SJCRH30 (cell line): Measurements from ENCODE around the gene TOM1. TPM values are rescaled to one million over a fixed set of nuclear protein-coding genes. Genes with fewer than 3 reads are reported as not detected.

Source experiments
- DNase-seq, 2 experiments: peaks; one replicate each; pipeline ENCODE4 v3.0.0-alpha.2; 2015 to 2020
- H3K27ac ChIP-seq: fragments of 250-450 bp; sonication (Bioruptor Pico); 2 replicates; pipeline ENCODE4 v1.5.1; 2020; ENCODE audit warnings: mild to moderate bottlenecking, moderate library complexity
- H3K27me3 ChIP-seq: fragments of 250-450 bp; sonication (Bioruptor Pico); 2 replicates; pipeline ENCODE4 v1.5.1; 2020; ENCODE audit warnings: mild to moderate bottlenecking, moderate library complexity
- H3K36me3 ChIP-seq: fragments of 250-450 bp; sonication (Bioruptor Pico); 2 replicates; pipeline ENCODE4 v1.5.1; 2020; ENCODE audit warnings: mild to moderate bottlenecking, moderate library complexity
- H3K4me1 ChIP-seq: fragments of 250-450 bp; sonication (Bioruptor Pico); 2 replicates; pipeline ENCODE4 v1.5.1; 2020; ENCODE audit warnings: mild to moderate bottlenecking, moderate library complexity
- H3K4me3 ChIP-seq: fragments of 250-450 bp; sonication (Bioruptor Pico); 2 replicates; pipeline ENCODE4 v1.5.1; 2020; ENCODE audit warnings: mild to moderate bottlenecking, moderate library complexity
- H3K9me3 ChIP-seq: fragments of 250-450 bp; sonication (Bioruptor Pico); replicated peaks from 2 replicates; pipeline ENCODE4 v1.5.1; 2020; ENCODE audit warnings: mild to moderate bottlenecking, moderate library complexity
- total RNA-seq: library from RNA; depleted of rRNA; stranded (reverse); fragments of >200 nt; shearing (Covaris generic); gene quantifications from 2 replicates; pipeline ENCODE4 v1.2.3, GENCODE V29; 2014

Gene TOM1
- total RNA-seq, 1 experiment from 2014 or later, result 19.8 TPM

DNA sequence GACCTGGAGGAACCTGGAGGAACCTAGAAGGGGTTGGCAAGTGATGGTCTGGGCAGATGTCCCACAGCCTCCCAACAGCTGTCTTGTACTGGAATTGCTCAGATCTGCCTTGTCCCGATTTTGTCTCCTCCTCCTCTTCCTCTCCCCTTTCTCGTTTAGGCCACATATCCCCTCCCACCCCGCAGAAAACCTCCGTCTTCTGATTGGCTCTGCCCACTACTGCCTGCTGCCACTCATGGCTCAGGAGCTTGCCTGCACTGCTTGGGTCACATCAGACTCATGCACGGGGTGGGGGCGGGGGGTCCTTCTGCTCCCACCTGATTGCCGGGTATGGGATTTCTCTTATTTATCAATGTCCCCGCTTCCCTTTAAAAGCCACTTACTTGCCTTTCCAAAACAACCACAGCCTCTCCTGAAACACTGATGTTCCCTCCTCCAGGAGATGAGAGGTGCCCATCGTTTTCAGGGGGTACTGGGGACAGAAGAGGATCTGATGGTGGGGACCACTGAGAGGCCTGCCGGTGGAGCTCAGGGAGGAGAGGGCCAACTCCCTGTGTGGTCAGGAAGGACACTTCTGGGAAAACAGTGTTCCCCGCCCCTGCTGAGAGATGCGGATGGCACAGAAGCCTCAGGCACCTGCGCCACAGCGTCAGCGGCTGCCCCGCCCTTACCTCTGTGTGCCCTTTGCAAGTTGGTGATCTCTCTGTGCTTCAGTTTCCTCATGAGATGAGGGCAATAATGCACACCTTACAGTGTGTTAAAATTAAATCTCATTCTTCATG lies 14.7 kb downstream of the TOM1 start:
- Histone ChIP-seq H3K4me1 (peaks cover 53% of the 10 kb centered on the region), H3K9me3 (no peaks in the 10 kb centered on the region), H3K36me3 (no peaks in the 10 kb centered on the region), H3K27ac (peak overlapping the region; percentile 91), H3K27me3 (no peaks in the 10 kb centered on the region), H3K4me3 (no peak overlapping the region)
- peak; percentile 80 to 84 for DNase-seq

DNA sequence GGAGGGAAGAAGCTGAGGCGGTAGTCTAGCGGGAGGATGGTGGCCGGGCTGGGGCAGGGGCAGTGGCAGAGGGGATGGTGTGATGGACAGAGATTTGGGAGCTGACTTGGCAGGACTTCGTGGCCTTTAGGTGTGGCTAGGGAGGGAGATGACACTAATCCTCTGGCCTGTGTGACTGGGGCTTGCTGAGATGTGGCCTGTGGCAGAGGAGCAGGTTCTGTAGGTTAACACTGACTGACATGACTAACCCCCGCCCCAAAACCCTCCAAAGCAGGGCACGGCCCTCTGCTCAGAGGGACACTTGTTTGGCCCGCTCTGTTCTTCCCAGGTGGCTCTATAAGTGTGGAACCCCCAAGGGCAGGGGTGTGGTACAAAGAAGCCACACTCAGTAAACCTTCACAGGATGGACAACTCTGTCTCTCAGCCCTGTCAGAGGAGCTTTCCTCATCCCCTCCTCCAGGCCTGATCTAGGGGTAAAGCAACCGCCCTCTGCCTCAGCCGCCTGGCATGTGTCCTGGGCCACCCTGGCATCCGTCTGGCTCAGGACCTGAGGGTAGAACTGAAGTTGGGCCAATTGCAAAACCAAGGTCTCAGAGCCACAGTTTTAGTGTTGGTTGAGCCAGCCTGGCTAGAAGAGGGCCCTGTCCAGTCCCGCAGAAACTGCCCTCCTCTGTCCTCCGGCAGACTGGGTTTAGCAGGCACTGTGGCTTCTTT lies 15.6 kb downstream of the TOM1 start:
- Histone ChIP-seq H3K27me3 (no peaks in the 10 kb centered on the region), H3K4me1 (peaks cover 48% of the 10 kb centered on the region), H3K27ac (no peak overlapping the region), H3K4me3 (no peak overlapping the region), H3K9me3 (no peaks in the 10 kb centered on the region), H3K36me3 (no peaks in the 10 kb centered on the region)
- no peak for DNase-seq

DNA sequence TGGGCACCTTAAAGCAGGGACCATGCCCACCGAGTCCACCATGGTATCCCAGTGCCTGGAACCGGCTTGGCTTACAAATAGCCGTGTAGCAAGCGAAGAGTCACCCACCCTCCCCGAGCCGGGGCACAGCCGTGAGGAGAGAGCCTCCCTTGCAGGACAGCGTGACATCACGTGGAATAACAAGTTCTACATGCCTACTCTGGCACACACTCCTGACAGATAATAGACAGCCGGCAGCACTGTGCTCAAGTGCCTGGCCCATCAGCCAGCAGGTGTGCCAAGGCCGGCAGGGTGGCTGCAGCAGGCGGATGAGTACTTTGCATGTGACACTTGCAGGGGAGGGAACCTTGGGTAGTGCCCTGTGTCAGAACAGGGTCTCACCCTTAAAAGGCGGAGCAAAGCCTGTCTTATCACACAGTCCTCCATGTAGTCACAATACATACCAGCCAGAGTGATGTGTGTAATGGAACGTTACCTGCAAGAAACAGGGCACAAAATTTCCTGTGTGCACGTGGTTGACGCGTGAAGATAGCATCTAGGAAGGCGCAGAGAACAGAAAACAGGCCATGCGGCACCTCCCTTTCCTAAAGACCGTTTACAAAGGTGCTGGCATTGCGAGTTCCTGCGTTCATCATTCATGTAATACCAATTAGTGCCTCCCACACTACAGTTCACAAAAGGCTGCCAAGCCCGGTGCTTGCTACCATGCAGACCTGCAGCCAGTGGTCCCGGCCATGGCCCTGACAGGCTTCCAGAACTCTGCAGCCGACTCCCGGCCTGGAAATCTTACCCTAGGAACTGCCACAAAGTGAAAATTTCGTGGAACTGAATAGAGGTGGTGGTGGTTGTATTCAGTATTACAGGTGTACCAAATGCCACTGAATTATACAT lies 16.4 kb downstream of the TOM1 start:
- no peak overlapping the region for H3K27ac ChIP-seq
- no peaks in the 10 kb centered on the region for H3K36me3 ChIP-seq
- peaks cover 40% of the 10 kb centered on the region for H3K4me1 ChIP-seq
- no peak for DNase-seq
- H3K9me3 ChIP-seq, result no peaks in the 10 kb centered on the region
- no peak overlapping the region for H3K4me3 ChIP-seq
- H3K27me3 ChIP-seq, result no peaks in the 10 kb centered on the region

DNA sequence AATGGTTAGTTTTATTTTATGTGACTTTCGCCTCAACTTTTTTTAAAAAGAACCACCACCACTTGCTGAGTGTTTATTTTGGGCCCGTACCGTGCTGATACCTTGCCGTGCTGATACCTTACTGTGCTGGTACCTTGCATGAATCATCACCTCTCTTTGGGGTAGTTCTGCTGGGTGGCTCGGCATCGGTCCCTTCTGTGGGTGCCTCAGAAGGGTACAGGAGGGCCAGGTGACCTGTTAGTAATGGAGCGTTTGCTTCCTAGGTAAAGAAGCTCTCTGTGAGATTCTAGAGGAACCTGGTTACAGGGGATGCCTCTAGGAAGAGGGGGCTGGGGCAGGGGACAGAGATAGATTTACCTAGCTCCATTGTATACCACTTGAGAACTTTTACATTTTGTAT lies 17.1 kb downstream of the TOM1 start:
- peaks cover 34% of the 10 kb centered on the region for H3K4me1 ChIP-seq
- no peak overlapping the region for H3K4me3 ChIP-seq
- no peak for DNase-seq
- no peaks in the 10 kb centered on the region for H3K9me3 ChIP-seq
- H3K27ac ChIP-seq, result no peak overlapping the region
- no peaks in the 10 kb centered on the region for H3K27me3 ChIP-seq
- no peaks in the 10 kb centered on the region for H3K36me3 ChIP-seq

DNA sequence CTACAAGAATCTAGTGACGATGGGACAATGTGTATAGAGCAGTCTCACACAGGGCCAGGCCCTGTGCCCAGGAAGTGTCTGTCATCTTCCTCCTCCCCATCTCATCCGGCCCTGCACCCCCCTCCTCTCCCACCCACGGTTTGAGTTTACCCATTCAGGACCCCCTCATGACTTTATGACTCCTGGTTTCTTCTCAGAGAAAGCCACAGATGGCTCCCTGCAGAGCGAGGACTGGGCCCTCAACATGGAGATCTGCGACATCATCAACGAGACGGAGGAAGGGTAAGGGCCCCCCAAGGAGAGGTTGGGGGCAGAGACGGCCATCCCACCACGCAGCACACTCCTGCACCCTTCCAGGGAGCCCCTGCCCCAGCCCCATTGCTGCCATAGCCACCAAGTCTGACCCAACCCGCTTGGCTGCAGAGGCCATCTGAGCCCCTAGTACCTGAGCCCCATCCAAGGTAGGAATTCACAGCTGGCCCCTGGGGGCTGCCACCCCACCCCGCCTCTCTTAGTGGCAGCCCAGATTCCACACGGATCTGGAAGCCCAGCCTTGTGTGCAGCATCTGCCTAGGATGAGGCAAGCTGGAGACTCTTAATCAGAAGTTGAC lies 18.1 kb downstream of the TOM1 start:
- Histone ChIP-seq H3K4me1 (peaks cover 25% of the 10 kb centered on the region), H3K27ac (no peak overlapping the region), H3K4me3 (no peak overlapping the region), H3K27me3 (no peaks in the 10 kb centered on the region), H3K36me3 (no peaks in the 10 kb centered on the region), H3K9me3 (no peaks in the 10 kb centered on the region)
- DNase-seq, result no peak

DNA sequence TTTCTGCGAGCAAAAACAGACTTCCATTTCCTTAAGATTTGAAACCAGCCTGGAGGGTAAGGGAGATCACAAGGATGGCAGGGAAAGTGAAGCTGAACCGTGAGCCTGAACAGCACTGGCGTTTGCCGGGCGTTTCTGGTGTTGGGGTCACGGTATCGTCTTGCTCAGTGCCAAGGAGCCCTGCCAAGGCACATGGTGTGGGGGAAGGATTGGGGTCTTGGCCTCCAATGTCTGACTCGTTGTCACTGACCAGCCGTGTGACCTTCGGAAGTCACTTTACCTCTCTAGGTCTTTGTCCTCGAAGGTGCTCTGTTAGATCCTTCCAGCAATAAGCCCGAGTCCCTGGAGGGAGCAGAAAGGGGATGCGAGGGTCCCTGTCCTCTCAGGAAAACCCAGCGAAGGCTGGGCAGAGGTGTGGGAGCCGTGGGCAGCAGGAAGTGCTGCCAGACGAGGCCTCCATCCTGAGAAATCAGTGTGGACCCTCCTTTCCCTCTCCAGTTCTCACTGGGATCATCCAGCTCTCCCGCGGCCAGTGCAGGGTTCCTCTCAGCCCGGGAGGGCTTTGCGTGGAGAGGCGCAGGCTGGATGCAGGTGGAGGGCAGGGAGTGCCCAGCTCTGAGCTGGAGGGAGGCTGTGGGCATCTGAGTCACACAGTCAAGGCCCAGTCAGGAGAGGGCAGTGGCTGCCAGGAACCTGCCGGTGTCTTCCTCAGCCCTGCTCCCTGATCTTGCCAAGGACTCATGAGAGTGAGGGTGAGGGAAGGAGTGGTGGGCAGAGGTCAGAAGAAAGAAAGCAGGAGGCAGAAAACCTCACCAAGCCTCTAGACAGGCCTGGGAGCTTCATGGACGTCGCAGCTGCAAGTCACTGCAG lies 18.9 kb downstream of the TOM1 start:
- H3K27me3 ChIP-seq, result no peaks in the 10 kb centered on the region
- no peaks in the 10 kb centered on the region for H3K9me3 ChIP-seq
- DNase-seq, result no peak
- H3K27ac ChIP-seq, result no peak overlapping the region
- peaks cover 19% of the 10 kb centered on the region for H3K4me1 ChIP-seq
- no peaks in the 10 kb centered on the region for H3K36me3 ChIP-seq
- no peak overlapping the region for H3K4me3 ChIP-seq

DNA sequence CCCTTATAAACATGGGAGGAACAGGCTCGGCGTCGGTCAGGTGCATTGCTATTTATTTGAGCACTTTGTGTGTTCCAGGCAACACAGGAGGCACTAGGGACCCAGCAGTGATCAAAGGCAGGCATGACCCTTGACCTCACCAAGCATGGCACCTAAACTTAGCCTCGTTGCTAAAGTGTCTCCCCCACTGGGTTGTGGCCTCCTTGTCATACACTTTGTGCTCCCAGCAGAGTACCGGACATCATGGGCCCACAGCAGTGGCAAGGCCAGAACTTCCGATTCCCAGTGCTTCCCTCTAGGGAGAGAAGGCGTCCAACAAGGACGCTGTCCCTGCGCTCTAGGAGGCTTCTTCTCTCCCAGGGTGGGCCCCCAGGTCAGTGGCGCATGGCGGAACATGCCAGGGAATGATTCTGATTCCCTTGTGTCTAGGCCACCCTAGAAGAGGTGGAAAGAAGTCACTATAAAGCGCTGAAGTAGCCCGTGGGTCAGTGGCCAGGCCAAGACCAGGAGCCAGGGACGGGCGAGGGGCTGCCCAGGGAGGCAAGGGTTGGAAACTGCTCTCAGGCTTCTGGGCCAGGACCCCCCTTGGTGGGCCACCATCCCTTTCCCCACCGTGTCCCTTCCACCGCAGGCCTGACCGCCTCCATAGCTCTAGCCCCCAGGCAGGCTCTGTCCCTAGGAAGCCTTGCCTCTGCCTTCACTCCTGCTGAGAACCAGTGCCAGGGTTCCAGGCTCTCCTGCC lies 19.7 kb downstream of the TOM1 start:
- H3K36me3 ChIP-seq, result no peaks in the 10 kb centered on the region

DNA sequence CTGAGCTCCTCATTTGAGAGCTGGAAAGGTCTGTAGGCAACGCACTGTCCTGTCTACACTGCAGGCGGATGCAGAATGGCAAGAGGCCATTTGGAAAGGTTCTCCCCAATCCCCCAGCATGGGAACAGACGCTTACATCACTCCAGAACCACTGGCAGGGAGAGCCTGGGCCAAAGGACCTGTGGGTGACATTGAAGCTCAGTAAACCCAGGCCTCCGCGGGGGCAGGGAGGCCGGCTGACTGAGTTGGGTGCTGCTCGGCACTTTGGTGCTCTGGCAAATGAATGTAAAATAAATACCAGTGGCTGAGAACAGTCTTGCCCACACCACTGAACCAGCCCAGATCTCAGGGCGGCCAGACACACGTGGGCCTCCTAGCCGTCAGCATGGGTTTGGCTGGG lies 22.4 kb downstream of the TOM1 start:
- no peaks in the 10 kb centered on the region for H3K4me1 ChIP-seq
- no peaks in the 10 kb centered on the region for H3K27me3 ChIP-seq
- no peak overlapping the region for H3K27ac ChIP-seq
- no peaks in the 10 kb centered on the region for H3K36me3 ChIP-seq
- H3K4me3 ChIP-seq, result no peak overlapping the region
- no peaks in the 10 kb centered on the region for H3K9me3 ChIP-seq
- DNase-seq, result no peak

More for the DNA sequence above, 19.7 kb downstream of the TOM1 start:
- H3K9me3 ChIP-seq, result no peaks in the 10 kb centered on the region
- H3K4me1 ChIP-seq, result peaks cover 13% of the 10 kb centered on the region
- DNase-seq, result no peak
- no peaks in the 10 kb centered on the region for H3K27me3 ChIP-seq
- H3K27ac ChIP-seq, result no peak overlapping the region
- no peak overlapping the region for H3K4me3 ChIP-seq

DNA sequence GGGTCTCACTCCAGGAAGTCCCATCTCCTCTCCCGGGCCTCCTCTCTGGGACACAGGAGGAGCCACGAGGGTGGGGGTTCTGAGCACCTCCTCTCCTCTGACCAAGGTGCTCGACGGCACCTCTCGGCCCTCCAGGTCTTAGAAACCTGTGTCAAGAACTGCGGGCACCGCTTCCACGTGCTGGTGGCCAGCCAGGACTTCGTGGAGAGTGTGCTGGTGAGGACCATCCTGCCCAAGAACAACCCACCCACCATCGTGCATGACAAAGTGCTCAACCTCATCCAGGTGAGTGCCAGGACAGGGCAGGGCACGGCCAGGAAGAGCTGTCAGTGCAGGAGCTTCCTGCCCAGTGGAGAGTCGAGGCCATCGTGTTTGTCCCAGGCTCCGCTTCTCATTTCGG lies 23.2 kb downstream of the TOM1 start:
- Histone ChIP-seq H3K9me3 (no peaks in the 10 kb centered on the region), H3K36me3 (no peaks in the 10 kb centered on the region), H3K27me3 (no peaks in the 10 kb centered on the region), H3K4me3 (no peak overlapping the region), H3K4me1 (no peaks in the 10 kb centered on the region), H3K27ac (no peak overlapping the region)
- DNase-seq, result no peak

DNA sequence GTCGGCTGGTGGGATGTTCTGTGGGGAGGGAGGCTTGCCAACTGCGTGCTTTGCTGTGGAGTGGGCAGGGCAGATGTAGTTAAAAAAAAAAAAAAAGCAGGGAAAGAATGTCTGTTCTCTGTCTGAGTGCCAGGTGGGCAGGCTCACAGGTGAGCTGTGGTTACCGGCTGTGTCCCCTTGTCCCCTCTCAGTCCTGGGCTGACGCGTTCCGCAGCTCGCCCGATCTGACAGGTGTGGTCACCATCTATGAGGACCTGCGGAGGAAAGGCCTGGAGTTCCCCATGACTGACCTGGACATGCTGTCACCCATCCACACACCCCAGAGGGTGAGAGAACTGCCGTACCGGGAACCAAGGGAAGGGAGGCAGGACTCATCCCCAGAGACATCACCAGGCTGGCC lies 23.6 kb downstream of the TOM1 start:
- no peaks in the 10 kb centered on the region for H3K9me3 ChIP-seq
- no peaks in the 10 kb centered on the region for H3K4me1 ChIP-seq
- no peak for DNase-seq
- H3K27ac ChIP-seq, result no peak overlapping the region
- H3K27me3 ChIP-seq, result no peaks in the 10 kb centered on the region
- H3K4me3 ChIP-seq, result no peak overlapping the region
- H3K36me3 ChIP-seq, result no peaks in the 10 kb centered on the region

DNA sequence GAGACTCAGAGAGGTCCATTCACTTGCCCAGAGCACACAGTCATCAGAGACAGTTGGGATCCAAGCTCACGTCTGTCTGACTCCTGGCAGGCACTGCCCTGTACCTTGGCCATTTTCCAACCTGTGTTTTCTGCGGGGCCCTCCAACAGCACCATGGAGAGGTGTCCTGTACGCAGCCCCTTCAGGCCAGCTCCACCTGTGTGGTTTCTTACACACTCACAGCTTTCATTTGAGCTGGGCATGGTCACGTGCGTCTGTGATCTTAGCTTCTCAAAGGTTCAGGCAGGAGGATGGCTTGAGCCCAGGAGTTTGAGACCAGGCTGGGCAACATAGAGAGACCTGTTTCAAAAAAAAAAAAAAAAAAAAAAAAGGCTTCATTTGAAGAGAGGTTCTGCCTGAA lies 24.4 kb downstream of the TOM1 start:
- Histone ChIP-seq H3K4me3 (no peak overlapping the region), H3K4me1 (no peaks in the 10 kb centered on the region), H3K36me3 (no peaks in the 10 kb centered on the region), H3K27ac (no peak overlapping the region), H3K27me3 (no peaks in the 10 kb centered on the region), H3K9me3 (no peaks in the 10 kb centered on the region)
- no peak for DNase-seq

DNA sequence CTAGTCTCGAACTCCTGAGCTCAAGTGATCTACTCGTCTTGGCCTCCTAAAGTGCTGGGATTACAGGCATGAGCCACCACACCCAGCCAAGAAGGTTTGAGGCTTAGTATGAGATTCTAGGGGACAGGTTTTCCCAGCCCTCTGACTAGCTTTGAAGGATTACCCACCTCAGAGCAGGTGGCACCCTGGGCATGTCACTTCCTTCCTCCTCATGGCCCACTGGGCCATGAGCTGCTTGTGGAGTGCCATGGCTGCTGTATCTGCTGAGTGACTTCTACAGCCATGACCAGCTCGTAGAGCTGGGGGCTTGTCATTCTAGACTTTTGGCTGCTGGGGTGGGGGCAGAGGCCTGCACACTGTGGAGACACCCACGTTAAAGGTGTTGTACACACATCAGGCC lies 25.1 kb downstream of the TOM1 start:
- Histone ChIP-seq H3K4me3 (no peak overlapping the region), H3K4me1 (no peaks in the 10 kb centered on the region), H3K27me3 (no peaks in the 10 kb centered on the region), H3K36me3 (no peaks in the 10 kb centered on the region), H3K27ac (no peak overlapping the region), H3K9me3 (no peaks in the 10 kb centered on the region)
- no peak for DNase-seq

DNA sequence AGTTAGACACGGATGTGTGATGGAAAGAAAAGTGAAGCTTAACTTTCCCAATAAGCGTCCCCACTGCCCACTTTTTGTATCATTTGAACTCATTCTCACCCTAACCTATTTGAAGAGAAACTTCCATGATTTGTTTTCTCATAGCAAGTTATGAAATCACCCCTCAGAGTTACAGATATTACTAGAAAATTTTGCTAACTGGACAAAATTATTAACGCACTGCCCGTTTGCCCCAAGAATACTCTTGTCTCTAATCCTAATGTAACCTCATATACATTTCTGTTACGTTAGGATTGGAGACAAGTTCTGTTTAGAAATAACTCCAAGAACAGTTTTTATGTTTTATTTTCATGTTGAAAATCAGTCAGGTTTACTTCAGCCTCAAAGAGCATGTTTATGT lies 25.5 kb downstream of the TOM1 start:
- no peak for DNase-seq
- no peaks in the 10 kb centered on the region for H3K36me3 ChIP-seq
- no peak overlapping the region for H3K4me3 ChIP-seq
- no peaks in the 10 kb centered on the region for H3K27me3 ChIP-seq
- H3K27ac ChIP-seq, result no peak overlapping the region
- no peaks in the 10 kb centered on the region for H3K4me1 ChIP-seq
- no peaks in the 10 kb centered on the region for H3K9me3 ChIP-seq
